ENCODE results near the gene FKBP9.
A peak's percentile ranks its signal among the peaks of the same experiment; 100 is the strongest.
"Not testable (repeated sequence)": the region's sequence is repeated elsewhere in the genome, so short reads cannot be mapped to it uniquely, and the experiment has no call there.

FKBP9 gene

DNA sequence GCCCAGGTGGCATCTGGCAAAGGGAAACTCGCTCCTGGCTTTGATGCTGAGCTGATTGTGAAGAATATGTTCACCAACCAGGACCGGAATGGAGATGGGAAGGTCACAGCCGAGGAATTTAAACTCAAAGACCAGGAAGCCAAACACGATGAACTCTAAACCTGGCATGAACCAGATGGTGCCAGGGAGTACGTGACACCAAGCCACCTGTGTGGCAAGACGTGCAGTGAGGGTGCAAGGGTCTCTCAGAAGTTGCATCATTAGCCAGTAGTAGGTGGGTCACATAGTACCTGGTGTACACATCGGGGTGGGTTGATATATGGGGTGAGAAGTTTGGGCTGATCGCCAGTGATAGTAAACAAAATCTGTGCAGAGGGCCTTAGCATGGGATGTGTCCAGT is 48.0 kb downstream of the FKBP9 start:
- not testable (repeated sequence) for DNase-seq (ENCODE audit: extremely low read depth in 1 of 2, low read depth in 1 of 2)

DNA sequence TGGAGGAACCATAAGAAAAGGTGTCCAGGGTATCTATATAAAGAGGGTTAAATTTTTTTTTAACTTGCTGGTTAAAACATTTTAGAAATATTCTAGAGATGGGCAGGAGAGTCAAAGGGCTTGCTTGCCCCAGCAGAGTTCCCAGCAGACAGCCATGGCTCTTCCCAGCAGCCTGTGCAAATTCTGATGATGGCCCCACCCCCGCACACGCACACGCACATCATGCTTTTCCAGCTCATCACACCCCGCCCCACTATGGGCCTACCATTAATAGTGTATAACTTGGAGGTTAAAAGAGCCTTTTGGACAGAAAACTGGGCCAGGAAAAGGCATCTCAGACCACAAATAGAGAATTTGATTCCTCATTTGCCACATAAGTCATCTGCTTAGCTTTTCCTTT is 48.5 kb downstream of the FKBP9 start:
- DNase-seq (ENCODE audit: extremely low read depth in 1 of 2, low read depth in 1 of 2): not testable (repeated sequence)

- no peak for DNase-seq (ENCODE audit: extremely low read depth in 1 of 2, low read depth in 1 of 2)
Observed at GRCh38 chr7:33009734-33010133, 52.5 kb downstream of the FKBP9 start.

DNA sequence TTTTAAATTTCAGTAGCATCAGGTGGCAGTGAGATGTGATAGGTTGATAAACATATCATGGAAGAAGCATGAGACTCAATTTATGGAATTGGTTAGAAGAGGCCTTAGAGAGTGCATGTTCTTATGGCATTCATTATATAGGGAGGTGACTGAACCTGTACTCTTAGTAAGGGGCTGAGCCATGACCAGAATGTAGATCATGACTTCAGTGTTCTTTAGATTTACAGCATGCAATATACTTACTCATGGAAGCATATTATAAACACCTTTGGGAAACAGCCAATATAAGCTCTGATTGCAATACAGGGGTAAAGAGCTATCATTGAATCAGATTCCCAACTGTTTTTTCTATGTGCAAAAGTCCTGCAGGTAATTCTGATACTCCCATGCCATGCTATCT is 55.1 kb downstream of the FKBP9 start:
- no peak for DNase-seq (ENCODE audit: extremely low read depth in 1 of 2, low read depth in 1 of 2)

- DNase-seq (ENCODE audit: extremely low read depth in 1 of 2, low read depth in 1 of 2): no peak
Observed at GRCh38 chr7:33024189-33024757, 67.0 kb downstream of the FKBP9 start.

DNA sequence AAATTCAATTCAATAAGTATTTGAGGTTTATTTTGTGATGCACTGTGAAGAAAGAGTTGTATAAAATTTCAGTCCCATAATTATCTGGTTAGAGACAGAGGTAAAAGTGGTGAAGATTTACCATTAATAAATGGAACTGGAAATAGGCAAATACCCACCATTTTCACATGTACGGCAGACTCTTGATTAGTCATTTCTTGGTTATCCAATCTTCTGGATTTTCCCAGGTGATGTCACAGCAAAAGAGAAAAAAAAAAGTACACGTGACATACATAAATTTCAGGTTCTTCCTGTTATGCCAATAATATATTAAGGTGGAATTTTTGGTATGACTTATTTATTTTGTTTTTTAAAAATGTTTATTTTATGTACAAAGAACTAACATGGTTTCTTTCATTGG is 78.5 kb downstream of the FKBP9 start:
- no peak for DNase-seq (ENCODE audit: extremely low read depth in 1 of 2, low read depth in 1 of 2)

DNA sequence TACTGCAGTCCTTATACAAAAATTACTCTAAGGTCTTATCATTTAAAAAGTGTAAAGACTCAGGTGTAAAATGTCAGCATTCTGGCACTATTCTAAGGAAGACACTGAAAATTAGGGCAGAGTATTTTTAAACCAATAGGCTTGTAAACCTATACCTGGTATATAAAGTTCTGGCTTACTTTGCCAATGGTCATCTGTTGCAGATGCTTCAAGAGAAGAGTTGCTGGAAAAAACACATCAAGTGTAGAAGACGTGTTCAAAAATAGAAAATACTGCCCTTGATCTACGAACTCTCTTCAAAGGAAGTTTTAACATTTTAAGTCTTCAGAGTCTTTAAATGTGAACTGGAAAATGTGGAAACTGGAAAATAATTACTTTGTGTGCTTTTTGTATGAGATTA is 81.4 kb downstream of the FKBP9 start:
- no peak for DNase-seq (ENCODE audit: extremely low read depth in 1 of 2, low read depth in 1 of 2)

DNA sequence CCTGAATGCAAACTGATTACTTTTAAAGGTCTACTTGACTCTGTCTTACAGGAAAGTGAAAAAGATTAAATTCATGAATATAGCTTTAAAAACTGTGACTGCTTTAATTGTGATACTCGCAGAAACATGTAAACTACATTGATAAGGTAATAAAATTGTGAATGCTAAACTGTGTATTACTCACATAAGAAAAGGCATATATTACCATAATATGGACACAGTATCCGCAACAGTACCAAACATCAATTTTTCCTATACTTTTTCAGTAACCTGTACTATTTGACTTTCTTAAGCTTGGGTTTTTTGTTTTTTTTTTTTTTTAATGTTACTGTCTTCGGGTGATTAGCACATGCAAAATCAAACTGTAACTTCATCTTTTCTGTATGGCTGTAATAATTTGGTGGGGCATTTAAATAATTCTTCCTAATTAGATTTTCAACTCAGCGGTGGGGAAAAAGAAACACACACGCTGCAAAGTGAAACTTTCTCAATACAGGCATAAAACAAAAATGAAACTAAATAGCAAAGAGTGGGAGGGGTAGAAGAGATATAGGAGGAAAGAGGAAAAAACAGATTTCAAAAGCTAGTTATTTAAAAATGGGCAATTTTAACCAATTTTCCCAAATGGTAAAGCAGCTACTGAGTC is 82.1 kb downstream of the FKBP9 start:
- no peak for DNase-seq (ENCODE audit: extremely low read depth in 1 of 2, low read depth in 1 of 2)

DNA sequence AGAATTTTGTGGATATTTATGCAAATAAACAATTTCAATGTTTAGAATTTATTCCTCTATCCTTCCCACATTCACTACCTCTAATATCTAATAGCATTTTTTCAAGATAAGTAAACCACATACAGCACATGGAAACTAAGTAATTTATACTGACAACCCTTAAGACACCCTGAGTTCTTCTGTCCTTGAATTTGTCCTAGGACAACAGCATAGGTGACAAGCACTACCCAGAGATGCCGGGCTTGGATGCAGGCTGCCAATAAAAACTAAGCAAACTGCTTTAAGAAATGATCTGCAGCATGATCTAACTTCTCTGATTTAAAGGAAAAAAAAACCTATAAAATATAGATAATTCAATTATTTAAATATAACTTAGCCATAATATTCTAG is 82.7 kb downstream of the FKBP9 start:
- DNase-seq (ENCODE audit: extremely low read depth in 1 of 2, low read depth in 1 of 2): no peak

DNA sequence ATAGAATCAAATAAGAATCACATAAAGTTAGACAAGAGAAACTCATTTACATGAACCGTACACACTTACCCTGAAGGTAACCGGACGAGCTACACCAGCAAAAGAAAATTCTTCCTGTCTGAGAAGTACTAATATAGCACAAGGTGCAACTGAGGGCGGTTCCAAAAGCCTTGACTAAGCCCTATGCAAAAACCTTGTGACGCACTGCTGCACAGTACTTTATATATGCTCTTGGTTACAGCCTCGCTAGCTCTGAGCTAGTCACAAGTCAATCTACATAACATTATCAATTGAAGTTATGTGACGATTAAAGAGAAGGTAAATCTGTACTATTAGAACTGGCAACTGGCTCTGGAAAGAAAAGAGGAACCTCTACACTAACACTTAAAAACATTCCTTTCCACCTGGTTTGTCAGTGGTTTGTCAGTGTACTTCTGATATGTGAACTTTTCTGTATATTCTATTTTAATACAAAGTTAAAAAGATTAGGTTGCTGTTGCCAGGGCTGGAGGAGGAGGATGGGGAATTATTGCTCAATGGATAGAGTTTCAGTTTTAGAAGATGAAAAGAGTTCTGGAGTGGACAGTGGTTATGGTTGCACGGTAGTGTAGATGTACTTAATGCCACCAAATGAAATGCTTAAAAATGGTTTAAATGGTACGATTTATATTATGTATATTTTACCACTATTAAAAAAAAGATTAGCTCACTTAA is 83.7 kb downstream of the FKBP9 start:
- DNase-seq (ENCODE audit: extremely low read depth in 1 of 2, low read depth in 1 of 2): peak in 1 of 2 donors; percentile 47

DNA sequence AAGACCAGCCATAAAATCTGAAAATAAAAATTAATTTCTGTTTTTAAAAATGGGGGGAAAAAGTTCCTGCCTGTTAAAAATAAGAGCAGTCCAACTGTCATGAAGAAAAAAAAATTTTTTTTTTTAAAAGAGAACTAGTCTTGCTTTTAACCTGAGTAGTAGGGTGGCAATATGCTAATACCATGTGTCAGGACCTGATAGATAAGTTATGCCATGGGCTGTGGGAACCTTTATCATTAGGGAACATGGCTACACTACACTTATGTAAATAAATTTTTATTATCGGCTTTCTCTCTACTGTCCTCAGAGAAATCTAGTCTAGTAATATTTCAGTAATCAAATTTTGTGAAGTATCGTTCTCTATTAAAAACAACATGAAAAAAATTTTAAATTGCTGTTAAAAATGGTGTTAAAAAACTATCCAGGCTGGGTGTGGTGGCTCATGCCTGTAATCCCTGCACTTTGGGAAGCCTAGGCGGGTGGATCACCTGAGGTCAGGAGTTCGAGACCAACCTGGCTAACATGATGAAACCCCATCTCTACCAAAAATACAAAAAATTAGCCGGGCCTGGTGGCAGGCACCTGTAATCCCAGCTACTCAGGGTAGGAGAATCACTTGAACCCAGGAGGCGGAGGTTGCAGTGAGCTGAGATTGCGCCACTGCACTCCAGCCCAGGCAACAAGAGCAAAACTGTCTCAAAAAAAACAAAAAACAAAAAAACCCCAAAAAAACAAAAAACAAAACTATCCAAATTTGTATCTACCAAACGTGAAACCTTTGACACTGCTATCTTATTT is 84.6 kb downstream of the FKBP9 start:
- DNase-seq (ENCODE audit: extremely low read depth in 1 of 2, low read depth in 1 of 2): no peak

DNA sequence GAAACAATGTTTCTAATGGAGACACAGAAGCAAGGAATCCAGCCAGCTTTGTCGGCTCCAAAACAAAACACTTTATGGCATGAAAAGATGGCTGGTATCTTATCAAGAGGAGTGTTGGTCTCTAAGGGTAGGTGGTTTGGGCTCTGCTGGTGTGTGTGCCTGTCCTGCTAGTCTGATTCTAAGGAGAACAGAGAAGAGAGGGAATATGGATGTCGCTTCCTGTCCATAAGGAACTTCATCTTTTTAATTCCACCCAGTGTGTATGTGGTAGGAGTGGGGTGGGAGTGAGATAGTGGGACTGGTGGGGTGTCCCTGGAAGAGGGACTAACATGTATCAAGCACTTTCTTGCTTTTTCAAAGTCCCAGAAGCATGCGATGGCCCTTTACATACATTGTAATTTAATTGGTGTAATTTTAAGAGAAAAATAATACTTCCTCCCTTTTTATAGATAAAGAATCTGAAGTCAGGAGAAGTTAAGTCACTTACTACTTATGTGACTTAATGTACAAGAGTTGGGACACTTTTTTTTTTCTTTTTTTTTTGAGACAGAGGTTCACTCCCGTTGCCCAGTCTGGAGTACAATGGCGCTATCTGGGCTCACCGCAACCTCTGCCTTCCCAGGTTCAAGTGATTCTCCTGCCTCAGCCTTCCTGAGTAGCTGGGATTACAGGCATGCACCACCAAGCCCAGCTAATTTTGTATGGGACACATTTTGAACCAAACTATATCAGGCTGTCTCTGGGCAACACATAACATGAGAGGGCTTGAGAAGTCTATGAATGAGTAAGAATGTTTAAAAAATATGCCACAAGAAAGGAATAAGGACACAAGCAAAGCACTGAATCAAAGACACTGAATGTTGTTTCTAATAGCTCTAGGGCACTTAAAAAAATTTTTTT is 86.5 kb downstream of the FKBP9 start:
- no peak for DNase-seq (ENCODE audit: extremely low read depth in 1 of 2, low read depth in 1 of 2)

GRCh38 chr7:33044401-33044718 is 87.1 kb downstream of the FKBP9 start:
- DNase-seq (ENCODE audit: extremely low read depth in 1 of 2, low read depth in 1 of 2): no peak

- no peak for DNase-seq (ENCODE audit: extremely low read depth in 1 of 2, low read depth in 1 of 2)
Observed at GRCh38 chr7:33044986-33045385, 87.7 kb downstream of the FKBP9 start.

- DNase-seq (ENCODE audit: extremely low read depth in 1 of 2, low read depth in 1 of 2): no peak
Observed at GRCh38 chr7:33048257-33048656, 91.0 kb downstream of the FKBP9 start.

- no peak for DNase-seq (ENCODE audit: extremely low read depth in 1 of 2, low read depth in 1 of 2)
Observed at GRCh38 chr7:33048704-33049103, 91.5 kb downstream of the FKBP9 start.

GRCh38 chr7:33050535-33051318 is 93.5 kb downstream of the FKBP9 start:
- no peak for DNase-seq (ENCODE audit: extremely low read depth in 1 of 2, low read depth in 1 of 2)

- no peak for DNase-seq (ENCODE audit: extremely low read depth in 1 of 2, low read depth in 1 of 2)
Observed at GRCh38 chr7:33053721-33054120, 96.5 kb downstream of the FKBP9 start.

DNA sequence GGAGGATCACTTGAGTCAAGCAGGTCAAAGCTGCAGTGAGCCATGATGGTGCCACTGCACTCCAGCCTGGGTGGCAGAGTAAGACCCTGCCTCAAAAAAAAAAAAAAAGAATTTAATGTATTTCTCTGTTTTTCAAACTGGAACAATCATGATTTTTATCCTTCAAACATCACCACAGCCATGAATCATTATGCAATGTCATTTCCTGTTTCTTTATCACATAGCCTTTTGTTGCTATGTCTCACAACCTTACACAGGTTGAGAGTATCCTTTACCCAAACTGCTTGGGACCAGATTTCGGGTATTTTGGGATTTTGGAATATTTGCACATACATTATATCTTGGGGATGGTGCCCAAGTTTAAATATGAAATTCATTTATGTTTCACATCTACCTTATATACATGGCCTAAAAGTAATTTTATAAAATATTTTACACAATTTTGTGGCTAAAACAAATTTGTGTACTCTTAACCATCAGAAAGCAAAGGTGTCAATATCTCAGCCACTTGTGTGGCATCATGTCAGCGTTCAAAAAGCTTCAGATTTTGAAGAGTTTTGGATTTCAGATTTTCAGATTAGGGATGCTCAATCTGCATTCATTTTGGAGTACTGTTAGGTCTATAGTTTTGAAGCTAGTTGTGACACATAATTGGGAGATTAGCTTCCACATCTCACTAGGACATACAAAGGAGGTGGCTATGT is 97.2 kb downstream of the FKBP9 start:
- no peak for DNase-seq (ENCODE audit: extremely low read depth in 1 of 2, low read depth in 1 of 2)

All from stimulated activated CD8-positive, alpha-beta memory T cell treated with anti-CD3 and anti-CD28 coated beads, Interleukin-7, amount 100 ng/mL, for 48 hours (primary cell).